Loucy (cell line): Measurements from ENCODE around the gene PITRM1.

ENCODE experiments used
- EZH2phosphoT487 ChIP-seq: fragments of 200-600 bp; IDR thresholded peaks from 2 replicates; pipeline ENCODE4 v1.6.1; 2018; ENCODE audit warnings: antibody characterized with exemption, mild to moderate bottlenecking, moderate library complexity, borderline replicate concordance
- TF ChIP-seq, protein P1 (sequence below): fragments of 200-600 bp; sonication (generic); conservative IDR thresholded peaks from 2 replicates; pipeline ENCODE4 v1.5.1; 2014; ENCODE audit warnings: mild to moderate bottlenecking, antibody characterized with exemption, low read length

GRCh38 chr10:3142146-3142875, 30.3 kb downstream of the PITRM1 start:
- TF ChIP-seq, protein P1, sequence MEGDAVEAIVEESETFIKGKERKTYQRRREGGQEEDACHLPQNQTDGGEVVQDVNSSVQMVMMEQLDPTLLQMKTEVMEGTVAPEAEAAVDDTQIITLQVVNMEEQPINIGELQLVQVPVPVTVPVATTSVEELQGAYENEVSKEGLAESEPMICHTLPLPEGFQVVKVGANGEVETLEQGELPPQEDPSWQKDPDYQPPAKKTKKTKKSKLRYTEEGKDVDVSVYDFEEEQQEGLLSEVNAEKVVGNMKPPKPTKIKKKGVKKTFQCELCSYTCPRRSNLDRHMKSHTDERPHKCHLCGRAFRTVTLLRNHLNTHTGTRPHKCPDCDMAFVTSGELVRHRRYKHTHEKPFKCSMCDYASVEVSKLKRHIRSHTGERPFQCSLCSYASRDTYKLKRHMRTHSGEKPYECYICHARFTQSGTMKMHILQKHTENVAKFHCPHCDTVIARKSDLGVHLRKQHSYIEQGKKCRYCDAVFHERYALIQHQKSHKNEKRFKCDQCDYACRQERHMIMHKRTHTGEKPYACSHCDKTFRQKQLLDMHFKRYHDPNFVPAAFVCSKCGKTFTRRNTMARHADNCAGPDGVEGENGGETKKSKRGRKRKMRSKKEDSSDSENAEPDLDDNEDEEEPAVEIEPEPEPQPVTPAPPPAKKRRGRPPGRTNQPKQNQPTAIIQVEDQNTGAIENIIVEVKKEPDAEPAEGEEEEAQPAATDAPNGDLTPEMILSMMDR = no peak
- TF ChIP-seq EZH2phosphoT487 = no peak
